Testis (tissue), 3 donors: ENCODE measurements around the gene TXNRD1. TPM values are rescaled to one million over a fixed set of nuclear protein-coding genes. Genes with fewer than 3 reads are reported as not detected.

Experiments used
- DNase-seq: peaks from one replicate; pipeline ENCODE4 v3.0.0-alpha.2; 2019
- H3K27ac ChIP-seq, 2 donors: fragments of 200-600 bp; sonication (generic); one replicate each; pipeline ENCODE4 v1.5.1; 2019
- H3K27me3 ChIP-seq: fragments of 200-600 bp; sonication (generic); one replicate; pipeline ENCODE4 v1.5.1; 2019
- H3K36me3 ChIP-seq: fragments of 200-600 bp; sonication (generic); one replicate; pipeline ENCODE4 v1.5.1; 2017; ENCODE audit warnings: low read depth; ENCODE audit errors: missing control alignments
- H3K4me1 ChIP-seq: fragments of 200-600 bp; sonication (generic); one replicate; pipeline ENCODE4 v1.5.1; 2019
- H3K4me3 ChIP-seq, 2 donors: fragments of 200-600 bp; sonication (generic); one replicate each; pipeline ENCODE4 v1.5.1; 2017 to 2019
- H3K9me3 ChIP-seq: fragments of 200-600 bp; sonication (generic); one replicate; pipeline ENCODE4 v1.5.1; 2017
- POLR2A ChIP-seq: fragments of 450-650 bp; IDR thresholded peaks from one replicate; pipeline ENCODE4 v1.6.1; 2017; ENCODE audit warnings: antibody characterized with exemption, mild to moderate bottlenecking, moderate library complexity
- WGBS, 2 donors: methylation state at CpG; one replicate each; pipeline ENCODE4 v1.1.5; 2018; 5-methylcytosine and 5-hydroxymethylcytosine counted together
- intact Hi-C: fragments of 100-400 bp; cut with DNase I; formaldehyde crosslinking; loops from one replicate; pipeline ENCODE4 v1.15.1; 2023; ENCODE audit warnings: low total_unique reads
- polyA plus RNA-seq: library from polyadenylated mRNA; stranded (reverse); fragments of 350-450 nt; fragmentation: Illumina TruSeq; extraction: RNeasy Lipid Tissue Mini Kit (QIAGEN cat#74804); gene quantifications from one replicate; pipeline ENCODE4 v1.2.3, GENCODE V29; 2014; ENCODE audit warnings: low read depth, low replicate concordance; ENCODE audit not compliant: insufficient read depth
- total RNA-seq, 2 donors: library from RNA; depleted of rRNA; stranded (reverse); fragments of >200 nt; gene quantifications; one replicate each; pipeline ENCODE4 v1.2.3, GENCODE V29; 2016
- TF ChIP-seq, protein P1 (sequence below), 3 experiments: fragments of 450-650 bp in 2 of 3; fragments of 200-600 bp in 1 of 3; sonication (generic) in 1 of 3; IDR thresholded peaks; one replicate each; pipeline ENCODE4 v1.5.1; 2016 to 2019; ENCODE audit warnings: antibody characterized with exemption in 3 of 3, mild to moderate bottlenecking in 2 of 3, moderate library complexity in 1 of 3

The TXNRD1 gene
- total and polyA plus RNA-seq, 3 donors from 2014 or later = 67.8 to 110 (median 96.2) TPM

DNA sequence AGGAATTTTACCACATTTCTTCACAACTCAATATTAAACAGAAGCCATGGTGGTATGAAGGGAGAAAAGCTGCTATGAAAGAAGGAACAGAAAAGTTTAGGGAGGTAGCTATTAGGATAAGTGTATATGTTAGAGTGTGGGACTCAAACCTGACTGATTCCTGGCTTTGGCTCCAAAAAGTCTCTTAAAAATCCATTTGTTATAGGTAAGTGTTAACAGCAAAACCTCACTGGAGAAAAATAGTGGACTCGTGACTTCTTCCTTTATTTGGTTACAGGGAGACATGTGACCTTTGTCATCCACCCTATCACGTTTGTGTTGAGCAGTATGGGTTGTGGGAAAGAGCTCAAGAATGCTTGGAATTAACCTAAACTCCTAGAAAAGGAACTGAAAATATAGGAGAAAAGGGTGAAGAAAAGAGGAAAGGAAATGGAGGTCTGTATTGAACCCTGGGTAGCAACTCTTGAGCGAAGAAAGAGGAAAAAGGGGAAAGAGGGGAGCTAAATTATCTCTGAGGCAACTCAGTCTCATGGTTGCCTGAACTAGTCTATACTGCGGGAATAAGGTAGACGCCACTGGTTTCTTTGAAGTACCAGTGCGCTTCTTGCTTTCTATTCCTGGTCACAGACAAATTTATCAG, 84.4 kb downstream of the TXNRD1 start:
- H3K4me3 ChIP-seq = no peak overlapping the region
- DNase-seq = no peak
- H3K4me1 ChIP-seq = peaks cover 14% of the 10 kb centered on the region
- intact Hi-C loops = no loop called here
- no peaks in the 10 kb centered on the region for H3K27me3 ChIP-seq
- no peaks in the 10 kb centered on the region for H3K36me3 ChIP-seq
- no peaks in the 10 kb centered on the region for H3K9me3 ChIP-seq
- 80 to 82% methylated on average over 6 of the region's 6 CpGs for WGBS, 2 donors
- no peak overlapping the region for H3K27ac ChIP-seq
- TF ChIP-seq, protein P1, sequence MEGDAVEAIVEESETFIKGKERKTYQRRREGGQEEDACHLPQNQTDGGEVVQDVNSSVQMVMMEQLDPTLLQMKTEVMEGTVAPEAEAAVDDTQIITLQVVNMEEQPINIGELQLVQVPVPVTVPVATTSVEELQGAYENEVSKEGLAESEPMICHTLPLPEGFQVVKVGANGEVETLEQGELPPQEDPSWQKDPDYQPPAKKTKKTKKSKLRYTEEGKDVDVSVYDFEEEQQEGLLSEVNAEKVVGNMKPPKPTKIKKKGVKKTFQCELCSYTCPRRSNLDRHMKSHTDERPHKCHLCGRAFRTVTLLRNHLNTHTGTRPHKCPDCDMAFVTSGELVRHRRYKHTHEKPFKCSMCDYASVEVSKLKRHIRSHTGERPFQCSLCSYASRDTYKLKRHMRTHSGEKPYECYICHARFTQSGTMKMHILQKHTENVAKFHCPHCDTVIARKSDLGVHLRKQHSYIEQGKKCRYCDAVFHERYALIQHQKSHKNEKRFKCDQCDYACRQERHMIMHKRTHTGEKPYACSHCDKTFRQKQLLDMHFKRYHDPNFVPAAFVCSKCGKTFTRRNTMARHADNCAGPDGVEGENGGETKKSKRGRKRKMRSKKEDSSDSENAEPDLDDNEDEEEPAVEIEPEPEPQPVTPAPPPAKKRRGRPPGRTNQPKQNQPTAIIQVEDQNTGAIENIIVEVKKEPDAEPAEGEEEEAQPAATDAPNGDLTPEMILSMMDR (IDR thresholded peaks at IDR 0.05) = no peak
- TF ChIP-seq POLR2A = no peak

DNA sequence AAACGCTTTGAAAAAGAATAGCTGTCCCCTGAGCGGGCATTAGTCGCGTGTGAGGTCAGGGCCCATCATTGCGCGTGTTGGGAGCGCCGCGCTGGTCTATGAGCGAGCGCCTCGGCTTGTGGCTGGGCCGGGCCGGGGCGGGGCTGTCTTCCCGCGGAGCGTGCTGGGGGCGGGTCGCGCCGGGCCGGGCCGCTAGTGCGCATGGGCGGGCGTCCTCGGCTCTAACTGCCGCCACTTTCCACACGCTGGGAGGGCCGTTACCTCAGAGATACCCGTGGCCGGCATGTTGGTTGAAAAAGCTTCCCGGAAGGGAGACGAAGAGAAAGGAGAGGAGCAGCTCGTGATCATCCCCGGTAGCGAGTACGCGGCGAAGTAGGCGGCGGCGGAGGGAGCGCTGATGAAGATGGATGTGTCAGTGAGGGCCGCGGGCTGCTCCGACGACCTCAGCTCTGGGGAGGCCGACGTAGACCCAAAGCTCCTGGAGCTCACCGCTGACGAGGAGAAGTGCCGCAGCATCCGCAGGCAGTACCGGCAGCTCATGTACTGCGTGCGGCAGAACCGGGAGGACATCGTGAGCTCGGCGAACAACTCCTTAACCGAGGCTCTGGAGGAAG, 88.1 kb downstream of the TXNRD1 start, which contains the start of gene EID3:
Gene EID3 (plus strand): TSS at position 202 of the 614 bp plus-strand sequence. CDS start 196 bp downstream, at position 398.
- peaks cover 28% of the 10 kb centered on the region for H3K4me1 ChIP-seq
- intact Hi-C loops = no loop called here
- peak within 1 kb of the TSS; percentile 55 to 61 for H3K4me3 ChIP-seq
- H3K36me3 ChIP-seq = no peaks in the 10 kb centered on the region
- TF ChIP-seq, protein P1 (IDR thresholded peaks at IDR 0.05) = no peak
- TF ChIP-seq POLR2A = no peak
- H3K27ac ChIP-seq = peak within 1 kb of the TSS; percentile 82 to 85
- no peaks in the 10 kb centered on the region for H3K27me3 ChIP-seq
- H3K9me3 ChIP-seq = no peaks in the 10 kb centered on the region
- 7 to 24% methylated on average over 11 to 63 of the region's 63 CpGs for WGBS, 2 donors
- DNase-seq = peak; percentile 93

DNA sequence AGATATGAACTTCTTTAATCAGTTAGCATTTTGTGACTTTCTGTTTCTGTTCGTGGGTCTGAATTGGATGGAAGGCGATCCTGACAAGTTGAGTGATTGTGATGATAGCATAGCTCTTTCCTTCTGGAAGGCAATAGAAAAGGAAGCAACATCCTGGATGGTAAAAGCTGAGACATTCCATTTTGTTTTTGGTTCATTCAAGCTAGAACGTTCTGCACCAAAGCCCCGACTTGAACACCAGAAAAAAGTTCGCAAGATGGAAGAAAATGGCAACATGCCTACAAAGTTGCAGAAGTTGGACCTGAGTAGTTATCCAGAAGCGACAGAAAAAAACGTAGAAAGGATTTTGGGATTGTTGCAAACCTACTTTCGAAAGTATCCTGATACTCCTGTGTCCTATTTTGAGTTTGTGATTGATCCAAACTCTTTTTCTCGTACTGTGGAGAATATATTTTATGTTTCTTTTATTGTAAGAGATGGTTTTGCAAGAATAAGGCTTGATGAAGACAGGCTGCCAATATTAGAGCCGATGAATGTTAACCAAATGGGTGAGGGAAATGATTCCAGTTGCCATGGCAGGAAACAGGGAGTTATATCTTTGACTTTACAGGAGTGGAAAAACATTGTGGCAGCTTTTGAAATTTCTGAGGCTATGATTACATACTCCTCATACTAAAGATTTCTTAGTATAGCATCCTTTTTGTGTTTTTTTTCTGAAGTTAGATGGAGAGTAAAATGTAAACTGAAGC, 88.9 kb downstream of the TXNRD1 start:
- intact Hi-C loops = no loop called here
- no peaks in the 10 kb centered on the region for H3K27me3 ChIP-seq
- H3K27ac ChIP-seq = peak overlapping the region; percentile 82 to 85
- TF ChIP-seq, protein P1 (IDR thresholded peaks at IDR 0.05) = no peak
- TF ChIP-seq POLR2A = no peak
- 58 to 70% methylated on average over 10 of the region's 10 CpGs for WGBS, 2 donors
- no peaks in the 10 kb centered on the region for H3K36me3 ChIP-seq
- H3K9me3 ChIP-seq = no peaks in the 10 kb centered on the region
- no peak for DNase-seq
- peaks cover 28% of the 10 kb centered on the region for H3K4me1 ChIP-seq
- peak overlapping the region; percentile 55 to 61 for H3K4me3 ChIP-seq

DNA sequence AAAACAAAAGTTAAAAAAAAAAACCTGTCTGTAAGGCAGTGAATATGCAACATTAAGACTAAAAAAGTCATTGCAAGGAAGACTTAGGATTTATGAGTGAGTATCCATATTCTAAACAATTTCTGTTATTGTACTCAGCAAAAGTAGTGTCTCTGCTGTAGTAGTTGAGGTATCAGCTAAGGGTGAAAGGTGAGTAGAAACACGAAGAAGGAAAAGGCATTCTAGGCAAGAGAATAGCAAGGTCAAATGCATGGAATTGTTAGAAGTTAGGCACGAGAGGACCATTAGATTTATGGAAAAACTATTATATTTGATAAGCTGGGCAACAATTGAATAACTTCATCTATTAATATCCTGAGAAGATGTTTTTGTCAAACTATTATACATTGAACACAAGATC, 89.8 kb downstream of the TXNRD1 start:
- H3K9me3 ChIP-seq = no peaks in the 10 kb centered on the region
- no peak overlapping the region for H3K27ac ChIP-seq
- DNase-seq = no peak
- TF ChIP-seq, protein P1 (IDR thresholded peaks at IDR 0.05) = no peak
- no peak for TF ChIP-seq POLR2A
- no peak overlapping the region for H3K4me3 ChIP-seq
- H3K27me3 ChIP-seq = no peaks in the 10 kb centered on the region
- WGBS, 2 donors = 43% methylated on average over 2 of the region's 2 CpGs
- H3K4me1 ChIP-seq = peaks cover 28% of the 10 kb centered on the region
- no peaks in the 10 kb centered on the region for H3K36me3 ChIP-seq
- intact Hi-C loops = no loop called here
